ENCODE measurements around the gene KBTBD2.
"Not testable (repeated sequence)": the region's sequence is repeated elsewhere in the genome, so short reads cannot be mapped to it uniquely, and the experiment has no call there.

Gene KBTBD2

GRCh38 chr7:32846630-32847225 is 44.8 kb downstream of the KBTBD2 start:
- peak; percentile 79 for DNase-seq (ENCODE audit: low read depth)
- TF ChIP-seq CTCF (IDR thresholded peaks at IDR 0.05; ENCODE audit: low read depth, low read length, missing control alignments) = peak; percentile 91
- H3K4me3 ChIP-seq (ENCODE audit: low read depth, low read length) = no peak overlapping the region

- DNase-seq (ENCODE audit: low read depth); H3K4me3 ChIP-seq (ENCODE audit: low read depth, low read length): not testable (repeated sequence)
Measured at GRCh38 chr7:32844748-32845147, 46.8 kb downstream of the KBTBD2 start.

- H3K4me3 ChIP-seq (ENCODE audit: low read depth, low read length); DNase-seq (ENCODE audit: low read depth): not testable (repeated sequence)
Measured at GRCh38 chr7:32843763-32844162, 47.8 kb downstream of the KBTBD2 start.

GRCh38 chr7:32839846-32840245 is 51.7 kb downstream of the KBTBD2 start:
- H3K4me3 ChIP-seq (ENCODE audit: low read depth, low read length); DNase-seq (ENCODE audit: low read depth): not testable (repeated sequence)

GRCh38 chr7:32828996-32829752 is 62.4 kb downstream of the KBTBD2 start:
- not testable (repeated sequence) for H3K4me3 ChIP-seq (ENCODE audit: low read depth, low read length); DNase-seq (ENCODE audit: low read depth)

Data from GM12864 (cell line).